ENCODE measurements around the gene HOXC5.

The HOXC5 gene

GRCh38 chr12:54021432-54022013, 11.3 kb upstream of the HOXC5 start:
- no peak for DNase-seq

GRCh38 chr12:54022960-54023884, 9.6 kb upstream of the HOXC5 start:
- DNase-seq, result no peak

- DNase-seq, result no peak
Observed at GRCh38 chr12:54024127-54024526, 8.7 kb upstream of the HOXC5 start.

- DNase-seq, result no peak
Observed at GRCh38 chr12:54024581-54025305, 8.1 kb upstream of the HOXC5 start.

GRCh38 chr12:54025499-54026405, 7.1 kb upstream of the HOXC5 start:
- DNase-seq, result no peak

GRCh38 chr12:54026640-54027441, 6.0 kb upstream of the HOXC5 start:
- no peak for DNase-seq

GRCh38 chr12:54027442-54027786, 5.4 kb upstream of the HOXC5 start:
- no peak for DNase-seq

- DNase-seq, result no peak
Observed at GRCh38 chr12:54028314-54029201, 4.3 kb upstream of the HOXC5 start, which contains the start of gene HOXC6. Gene HOXC6, plus strand, starts transcription at chr12:54028440. Its CDS starts 82 bp downstream, at chr12:54028522.

- no peak for DNase-seq
Observed at GRCh38 chr12:54029529-54030441, 3.1 kb upstream of the HOXC5 start.

GRCh38 chr12:54030442-54030801, 2.4 kb upstream of the HOXC5 start:
- DNase-seq, result no peak

GRCh38 chr12:54030889-54031471, 1.9 kb upstream of the HOXC5 start:
- no peak for DNase-seq

- DNase-seq, result no peak
Observed at GRCh38 chr12:54031480-54031879, 1.4 kb upstream of the HOXC5 start.

- no peak for DNase-seq
Observed at GRCh38 chr12:54032086-54032619, 697 bp upstream of the HOXC5 start.

- DNase-seq, result no peak
Observed at GRCh38 chr12:54033106-54033979, 493 bp downstream of the HOXC5 start.

- DNase-seq, result no peak
Observed at GRCh38 chr12:54033980-54034784, 1.3 kb downstream of the HOXC5 start.

GRCh38 chr12:54034785-54035310, 2.0 kb downstream of the HOXC5 start:
- no peak for DNase-seq
